K562 (cell line): ENCODE results near the gene ZYG11A. TPM values are rescaled to one million over a fixed set of nuclear protein-coding genes. Genes with fewer than 3 reads are reported as not detected.

Experiments
- ATAC-seq: fragments of 200-7000 bp; cut with Tn5 transposase; 3 replicates; pipeline ENCODE4 v1.9.1; 2020; ENCODE audit warnings: moderate library complexity
- BruUV-seq: library from RNA; stranded (reverse); fragments of 400-500 nt; replicated peaks from 2 replicates; lab custom pipeline; 2021; lab: Mats Ljungman, UMichigan
- CTCF ChIA-PET: fragments of 300-600 bp; formaldehyde crosslinking; extraction: SDS; loops from one replicate; lab custom pipeline; 2021; ENCODE audit warnings: low intra/inter-chr PET ratio; lab: Yijun Ruan, JAX
- POLR2A ChIA-PET: fragments of 300-600, 350-650 bp; sonication (Branson Sonifier 250); formaldehyde crosslinking; extraction: SDS; loops from one replicate; lab custom pipeline; 2021; ENCODE audit warnings: antibody characterized with exemption, inconsistent platforms; lab: Yijun Ruan, JAX
- DNase-seq, 4 experiments: peaks; one replicate each; pipeline versions ENCODE4 v3.0.0 to v3.0.0-alpha.2; 2011 to 2018; ENCODE audit warnings: low spot score in 3 of 4, mixed read lengths in 3 of 4; ENCODE audit errors: extremely low read depth in 1 of 4
- FAIRE-seq: peaks from 2 replicates; lab custom pipeline; 2011; peaks lifted over from hg19 to GRCh38; lab: Jason Lieb, UNC
- H2AFZ ChIP-seq: 2 replicates; pipeline ENCODE4 v1.6.0; 2011; ENCODE audit warnings: low read depth, low read length, control low read depth, inconsistent platforms
- H3K27ac ChIP-seq: fragments of 200-600 bp; 3 replicates; pipeline ENCODE4 v1.8.0; 2011; ENCODE audit warnings: low read depth, mild to moderate bottlenecking, control low read depth, inconsistent platforms, low read length, moderate library complexity, mixed read lengths; ENCODE audit errors: extremely low read depth
- H3K27me3 ChIP-seq, 2 experiments: fragments of 300-600 bp in 1 of 2; 2 replicates in 1 of 2; 3 replicates in 1 of 2; pipeline versions ENCODE4 v1.6.0 to v1.8.0; 2011; ENCODE audit warnings: inconsistent platforms in 2 of 2, low read length in 2 of 2, mild to moderate bottlenecking in 1 of 2, mixed read lengths in 1 of 2, moderate library complexity in 1 of 2; ENCODE audit not compliant: control insufficient read depth in 2 of 2, insufficient read depth in 2 of 2
- H3K36me3 ChIP-seq: fragments of 300-600 bp; 3 replicates; pipeline ENCODE4 v1.8.0; 2011; ENCODE audit warnings: mild to moderate bottlenecking, low read length, inconsistent platforms; ENCODE audit not compliant: control insufficient read depth, insufficient read depth
- H3K4me1 ChIP-seq, 2 experiments: fragments of 200-600 bp in 1 of 2; replicated peaks in 1 of 2; 2 replicates in 1 of 2; 3 replicates in 1 of 2; pipeline versions ENCODE4 v1.5.1 to v1.8.0; 2011; ENCODE audit warnings: inconsistent platforms in 2 of 2, low read length in 2 of 2, mild to moderate bottlenecking in 1 of 2, mixed read lengths in 1 of 2, moderate library complexity in 1 of 2; ENCODE audit not compliant: control insufficient read depth in 2 of 2, insufficient read depth in 2 of 2
- H3K4me2 ChIP-seq: 2 replicates; pipeline ENCODE4 v1.6.1; 2011; ENCODE audit warnings: low read length, control low read depth, inconsistent platforms, mixed read lengths; ENCODE audit not compliant: insufficient read depth
- H3K4me3 ChIP-seq: fragments of 200-600 bp; sonication (generic), shearing (Covaris generic); 2 replicates; pipeline ENCODE4 v1.5.1; 2016; ENCODE audit warnings: control low read depth, inconsistent platforms
- H3K79me2 ChIP-seq: fragments of 200-600 bp; 3 replicates; pipeline ENCODE4 v1.8.0; 2011; ENCODE audit warnings: low read length, inconsistent platforms; ENCODE audit not compliant: control insufficient read depth, insufficient read depth
- H3K9ac ChIP-seq, 2 experiments: 2 replicates each; pipeline versions ENCODE4 v1.6.0 to v1.6.1; 2011; ENCODE audit warnings: low read depth in 2 of 2, low read length in 2 of 2, control low read depth in 1 of 2, inconsistent platforms in 1 of 2, mild to moderate bottlenecking in 1 of 2, mixed read lengths in 1 of 2; ENCODE audit not compliant: insufficient read depth in 1 of 2
- H3K9me1 ChIP-seq: one replicate; pipeline ENCODE4 v1.6.0; 2011; ENCODE audit warnings: inconsistent platforms, mild to moderate bottlenecking, low read length, moderate library complexity; ENCODE audit not compliant: control insufficient read depth, insufficient read depth
- H3K9me3 ChIP-seq: replicated peaks from 2 replicates; pipeline ENCODE4 v1.5.1; 2011; ENCODE audit warnings: low read depth, low read length, inconsistent platforms; ENCODE audit not compliant: control insufficient read depth, insufficient read depth
- H4K20me1 ChIP-seq: replicated peaks from 2 replicates; pipeline ENCODE4 v1.6.1; 2011; ENCODE audit warnings: low read length, inconsistent platforms, mixed read lengths; ENCODE audit not compliant: control insufficient read depth, insufficient read depth
- CLOCK ChIP-seq: fragments of 250-450 bp; sonication (Bioruptor Pico); IDR thresholded peaks from 2 replicates; pipeline ENCODE4 v1.4.0; 2020; ENCODE audit warnings: mild to moderate bottlenecking, moderate library complexity, borderline replicate concordance
- GMEB1 ChIP-seq: fragments of 250-450 bp; sonication (Bioruptor Pico); IDR thresholded peaks from 2 replicates; pipeline ENCODE4 v1.4.0; 2020; ENCODE audit warnings: mild to moderate bottlenecking
- JUND ChIP-seq, 2 experiments: IDR thresholded peaks; 2 replicates in 1 of 2; 3 replicates in 1 of 2; pipeline ENCODE4 v1.6.1; 2011; ENCODE audit warnings: borderline replicate concordance in 2 of 2, low read depth in 2 of 2, low read length in 2 of 2, improper control_type of control experiment in 1 of 2, missing biosample characterization in 1 of 2, missing genetic modification characterization in 1 of 2, missing genetic modification reagents in 1 of 2
- KDM1A ChIP-seq, 2 experiments: fragments of 450-650 bp; IDR thresholded peaks; 2 replicates each; pipeline ENCODE4 v1.6.1; 2016; ENCODE audit warnings: mild to moderate bottlenecking in 2 of 2
- MEF2A ChIP-seq: IDR thresholded peaks from 2 replicates; pipeline ENCODE4 v1.6.1; 2011; ENCODE audit warnings: low read depth, mild to moderate bottlenecking, low read length, moderate library complexity; ENCODE audit not compliant: control insufficient read depth
- PHF21A ChIP-seq: fragments of 450-650 bp; IDR thresholded peaks from 2 replicates; pipeline ENCODE4 v1.6.1; 2017; ENCODE audit warnings: low read depth, borderline replicate concordance
- RCOR1 ChIP-seq, 2 experiments: IDR thresholded peaks; 2 replicates each; pipeline ENCODE4 v1.6.1; 2012; ENCODE audit warnings: low read depth in 2 of 2, low read length in 2 of 2, borderline replicate concordance in 1 of 2, improper control_type of control experiment in 1 of 2
- RFX1 ChIP-seq: fragments of 450-650 bp; IDR thresholded peaks from 2 replicates; pipeline ENCODE4 v1.6.1; 2016; ENCODE audit warnings: mild to moderate bottlenecking, moderate library complexity
- WGBS: fragments of 100-300 bp; shearing (Covaris generic); methylation state at CpG from one replicate; pipeline ENCODE4 v1.1.6; 2016; ENCODE audit warnings: low coverage, mixed read lengths; ENCODE audit not compliant: insufficient coverage; ENCODE audit errors: missing lambda C conversion rate; 5-methylcytosine and 5-hydroxymethylcytosine counted together
- in situ Hi-C: fragments of 300-500 bp; cut with MboI; formaldehyde crosslinking; loops from 4 replicates; pipeline ENCODE4 v1.15.0; 2018; ENCODE audit warnings: inconsistent platforms, mixed read lengths
- intact Hi-C: fragments of 100-400 bp; cut with micrococcal nuclease; formaldehyde crosslinking; loops from 2 replicates; pipeline ENCODE4 v1.14.2; 2022
- polyA plus RNA-seq, 8 experiments: library from polyadenylated mRNA; depleted of rRNA in 4 of 8; stranded (reverse) in 5 of 8; unstranded in 3 of 8; fragments of >200 nt; fragmentation: Nextera tagmentation in 2 of 8; fragmentation: Illumina TruSeq in 1 of 8; extraction: Ambion mirVana in 2 of 8; extraction: Trizol in 1 of 8; gene quantifications; 2 replicates each; pipeline versions ENCODE4 v1.2.1 to v1.2.3, GENCODE V29; 2011 to 2014; ENCODE audit warnings: inconsistent platforms in 1 of 8, missing spikeins in 1 of 8
- total RNA-seq, 7 experiments: library from RNA; depleted of rRNA in 6 of 7; stranded (reverse); fragments of >200 nt in 6 of 7; fragmentation: Illumina TruSeq in 2 of 7; extraction: Trizol in 2 of 7; gene quantifications; 2 replicates each; pipeline versions ENCODE4 v1.2.1 to v1.2.3, GENCODE V29; 2011 to 2021; ENCODE audit warnings: low replicate concordance in 1 of 7

The ZYG11A gene
- total and polyA plus RNA-seq, 9 of the 15 experiments (the other 6 are each of a cell fraction or from before 2014, with no cell fraction given) = 4.5 to 21.9 (median 14.0) TPM

GRCh38 chr1:52943876-52944416, 101.4 kb downstream of the ZYG11A start:
- Histone ChIP-seq H3K79me2 (no peaks in the 10 kb centered on the region), H3K9me3 (no peaks in the 10 kb centered on the region), H3K36me3 (no peaks in the 10 kb centered on the region), H3K27me3 (no peaks in the 10 kb centered on the region), H3K4me2 (no peak overlapping the region), H3K9ac (no peak overlapping the region), H3K4me1 (no peaks in the 10 kb centered on the region; a peak in 2 of 5 replicates), H3K27ac (no peak overlapping the region), H3K4me3 (no peak overlapping the region), H3K9me1 (no peaks in the 10 kb centered on the region), H4K20me1 (no peaks in the 10 kb centered on the region), H2AFZ (no peak overlapping the region)
- POLR2A ChIA-PET = interaction anchor here (0.6 to 1.1 kb wide), 3 partner anchors 12 to 128 kb away, joined by 3 to 4 read pairs (median 3); no protein-coding TSS in a partner anchor
- CTCF ChIA-PET = no interaction called here
- intact Hi-C loops = no loop called here
- BruUV-seq = no TSS peak
- no peak for ATAC-seq
- TF ChIP-seq MEF2A = no peak
- TF ChIP-seq RFX1 = peak; percentile 30; the same call in 1 of the 2 replicates
- in situ Hi-C loops = no loop called here
- WGBS = 41% methylated on average over 3 of the region's 3 CpGs
- DNase-seq = no peak
- no peak for FAIRE-seq

GRCh38 chr1:52944566-52944965, 102.0 kb downstream of the ZYG11A start:
- no peak for DNase-seq
- TF ChIP-seq JUND (IDR thresholded peaks at IDR 0.05; ENCODE audit: borderline replicate concordance, low read depth, low read length) (peak; percentile 36; the same call in 1 of the 2 replicates), JUND (tag; IDR thresholded peaks at IDR 0.05; ENCODE audit: borderline replicate concordance, low read depth, low read length) (no peak), CLOCK (no peak), RCOR1 (IDR thresholded peaks at IDR 0.05; ENCODE audit: borderline replicate concordance in 1 of 2, low read depth in 2 of 2, low read length in 2 of 2) (0 out of 4 replicates have a peak, but pooled peaks of 1 of the 2 experiments have one; percentile 12), KDM1A (IDR thresholded peaks at IDR 0.05) (peak; percentile 39 to 51; a peak in 3 of 4 replicates), PHF21A (peak; percentile 94), GMEB1 (no peak)

More at GRCh38 chr1:52944566-52944965, 102.0 kb downstream of the ZYG11A start:
- no peak overlapping the region for H3K27ac ChIP-seq
- H3K79me2 ChIP-seq = no peaks in the 10 kb centered on the region
- H3K36me3 ChIP-seq = no peaks in the 10 kb centered on the region
- intact Hi-C loops (no loop called here), in situ Hi-C loops (no loop called here)
- no peaks in the 10 kb centered on the region for H3K9me1 ChIP-seq
- no TSS peak for BruUV-seq
- WGBS = 20% methylated on average over 10 of the region's 10 CpGs
- no peaks in the 10 kb centered on the region; a peak in 2 of 5 replicates for H3K4me1 ChIP-seq
- no peak overlapping the region for H2AFZ ChIP-seq
- ATAC-seq = no peak
- CTCF ChIA-PET = no interaction called here
- H3K4me3 ChIP-seq = no peak overlapping the region
- H3K9ac ChIP-seq = no peak overlapping the region
- no peak overlapping the region for H3K4me2 ChIP-seq
- no peak for FAIRE-seq
- no peaks in the 10 kb centered on the region for H4K20me1 ChIP-seq
- POLR2A ChIA-PET = interaction anchor here (0.6 to 1.1 kb wide), 4 partner anchors 13 to 108 kb away, joined by 3 to 4 read pairs (median 3); no protein-coding TSS in a partner anchor
- no peaks in the 10 kb centered on the region for H3K9me3 ChIP-seq
- no peaks in the 10 kb centered on the region for H3K27me3 ChIP-seq
